Suprapubic skin (tissue), 4 donors: Measurements from ENCODE around the gene PALMD.

ENCODE experiments used
- CTCF ChIP-seq, 2 donors: fragments of 200-600 bp in 1 of 2; fragments of 450-650 bp in 1 of 2; sonication (generic) in 1 of 2; IDR thresholded peaks; one replicate each; pipeline ENCODE4 v1.5.1; 2016 to 2019; ENCODE audit warnings: antibody characterized with exemption in 2 of 2, mild to moderate bottlenecking in 1 of 2, moderate library complexity in 1 of 2
- POLR2A ChIP-seq, 2 donors: fragments of 450-650 bp; IDR thresholded peaks; one replicate each; pipeline ENCODE4 v1.6.1; 2017; ENCODE audit warnings: antibody characterized with exemption in 2 of 2, mild to moderate bottlenecking in 2 of 2, moderate library complexity in 2 of 2
- POLR2AphosphoS5 ChIP-seq, 3 donors: sonication (generic); formaldehyde crosslinking; IDR thresholded peaks; one replicate each; pipeline ENCODE4 v1.6.1; 2017; ENCODE audit warnings: antibody characterized with exemption in 3 of 3

- TF ChIP-seq CTCF (IDR thresholded peaks at IDR 0.05) (no peak), POLR2A (IDR thresholded peaks at IDR 0.05) (no peak), POLR2AphosphoS5 (IDR thresholded peaks at IDR 0.05) (no peak)
These were observed 16.7 kb upstream of the PALMD start for GRCh38 chr1:99629164-99629563.
